GM19193 (cell line): Measurements from ENCODE around the gene MLLT6.
A peak's percentile ranks its signal among the peaks of the same experiment; 100 is the strongest.

Experiments
- POLR2A ChIP-seq: IDR thresholded peaks from 4 replicates; pipeline ENCODE4 v1.6.1; 2011; ENCODE audit not compliant: insufficient read depth, insufficient read length; ENCODE audit errors: extremely low read depth

Gene MLLT6

DNA sequence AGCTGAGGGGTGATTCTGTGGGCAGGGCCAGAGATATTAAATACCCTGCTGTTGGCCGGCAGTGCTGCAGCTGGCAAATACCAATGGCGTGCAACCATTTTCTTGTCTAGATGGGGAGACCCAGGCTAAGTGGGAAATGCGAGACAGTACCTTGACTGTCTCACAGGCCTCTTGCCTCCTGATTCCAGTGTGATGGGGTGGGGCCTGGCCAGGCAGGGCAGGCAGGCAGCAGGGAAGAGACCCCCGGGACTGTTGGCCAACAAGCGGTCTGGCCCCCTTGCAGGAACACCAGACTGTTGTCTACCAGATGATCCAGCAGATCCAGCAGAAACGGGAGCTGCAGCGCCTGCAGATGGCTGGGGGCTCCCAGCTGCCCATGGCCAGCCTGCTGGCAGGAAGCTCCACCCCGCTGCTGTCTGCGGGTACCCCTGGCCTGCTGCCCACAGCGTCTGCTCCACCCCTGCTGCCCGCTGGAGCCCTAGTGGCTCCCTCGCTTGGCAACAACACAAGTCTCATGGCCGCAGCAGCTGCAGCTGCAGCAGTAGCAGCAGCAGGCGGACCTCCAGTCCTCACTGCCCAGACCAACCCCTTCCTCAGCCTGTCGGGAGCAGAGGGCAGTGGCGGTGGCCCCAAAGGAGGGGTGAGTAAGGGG is 19.4 kb downstream of the MLLT6 start:
- TF ChIP-seq POLR2A = no peak

DNA sequence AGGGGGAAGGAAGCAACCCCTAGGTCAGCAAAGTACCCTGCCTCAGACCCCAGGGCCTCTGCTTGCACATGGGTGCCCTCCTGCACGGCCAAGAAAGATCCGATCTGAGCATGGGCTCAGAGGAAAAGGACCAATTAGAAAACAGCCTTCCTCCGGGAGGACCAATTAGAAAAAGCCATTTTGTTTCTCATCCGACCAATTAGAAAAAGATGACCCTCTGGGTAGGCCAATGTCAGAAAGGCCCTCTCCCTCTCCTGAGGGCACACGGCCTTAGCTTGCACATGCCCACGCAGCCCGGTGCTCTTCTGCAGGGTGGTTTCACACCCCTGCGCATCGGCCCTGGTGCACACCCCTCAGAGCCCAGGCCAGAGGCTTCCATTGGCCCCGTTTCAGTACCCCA is 20.0 kb downstream of the MLLT6 start:
- no peak for TF ChIP-seq POLR2A

DNA sequence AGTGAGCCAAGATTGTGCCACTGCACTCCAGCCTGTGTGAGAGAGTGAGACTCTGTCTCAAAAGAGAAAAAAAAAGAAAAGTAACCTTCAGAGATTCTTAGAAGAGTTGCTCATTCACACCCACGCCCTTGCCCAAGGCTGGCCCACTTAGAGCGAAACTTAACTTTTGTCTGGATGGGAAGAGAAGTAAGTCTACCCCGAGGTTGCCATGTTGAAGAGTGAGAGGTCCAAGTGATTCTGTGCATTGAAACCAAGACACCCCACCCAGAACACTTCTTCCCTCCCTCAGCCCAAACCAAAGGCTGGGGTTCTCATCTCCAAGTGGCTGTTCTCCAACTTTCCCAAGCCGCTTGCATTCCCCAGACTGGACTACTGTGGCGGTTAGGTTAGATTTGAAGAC is 22.7 kb downstream of the MLLT6 start:
- no peak for TF ChIP-seq POLR2A

DNA sequence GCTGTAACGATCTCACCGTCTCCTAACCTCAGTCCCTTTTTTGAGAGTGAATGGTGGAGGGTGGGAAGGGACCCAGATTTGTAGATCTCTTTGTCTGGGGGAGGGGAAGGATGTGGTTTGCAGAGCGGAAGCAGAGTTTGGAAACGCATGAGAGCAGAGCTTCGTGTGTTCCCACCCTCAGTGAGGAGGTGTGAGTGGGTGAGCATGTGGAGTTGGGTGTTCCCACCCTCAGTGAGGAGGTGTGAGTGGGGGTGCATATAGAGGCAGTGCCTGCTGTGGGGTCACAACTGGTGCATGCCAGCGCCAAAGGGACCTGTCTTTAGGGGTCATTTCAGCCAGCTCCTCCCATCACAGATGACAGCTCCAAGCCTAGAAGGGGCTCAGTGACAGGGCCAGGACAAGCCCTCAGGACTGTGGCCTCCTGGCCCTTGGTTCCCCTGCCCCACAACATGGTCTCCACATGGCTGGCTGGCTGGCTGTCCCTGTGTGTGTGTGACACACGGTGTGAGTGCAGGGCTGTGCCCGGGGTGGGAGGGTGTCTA is 23.3 kb downstream of the MLLT6 start:
- no peak for TF ChIP-seq POLR2A

DNA sequence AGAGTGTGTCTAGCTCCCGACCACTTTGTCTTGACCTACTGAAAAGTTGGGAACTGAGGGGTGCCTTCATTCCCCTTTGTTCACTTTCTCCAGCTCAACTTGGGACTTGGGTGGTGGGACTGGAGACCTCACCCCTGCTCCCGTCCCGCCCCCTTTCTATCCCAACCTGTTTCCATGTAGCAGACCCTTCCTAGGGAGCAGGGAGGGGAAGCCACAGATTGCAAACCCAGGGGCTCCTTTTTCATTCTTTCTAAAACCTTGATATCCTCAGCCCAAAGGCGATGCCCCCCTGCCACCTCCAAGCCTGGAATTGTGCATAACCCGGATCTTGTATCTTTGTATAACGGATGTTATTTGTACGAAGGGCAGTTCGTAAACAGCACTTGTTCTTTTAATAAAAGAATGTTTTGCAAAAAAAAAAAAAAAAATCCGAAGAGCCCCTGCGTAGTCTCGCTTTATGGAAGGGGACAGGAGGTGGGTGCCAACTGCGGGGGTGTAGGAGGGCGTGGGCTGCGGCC is 24.4 kb downstream of the MLLT6 start:
- TF ChIP-seq POLR2A = no peak

DNA sequence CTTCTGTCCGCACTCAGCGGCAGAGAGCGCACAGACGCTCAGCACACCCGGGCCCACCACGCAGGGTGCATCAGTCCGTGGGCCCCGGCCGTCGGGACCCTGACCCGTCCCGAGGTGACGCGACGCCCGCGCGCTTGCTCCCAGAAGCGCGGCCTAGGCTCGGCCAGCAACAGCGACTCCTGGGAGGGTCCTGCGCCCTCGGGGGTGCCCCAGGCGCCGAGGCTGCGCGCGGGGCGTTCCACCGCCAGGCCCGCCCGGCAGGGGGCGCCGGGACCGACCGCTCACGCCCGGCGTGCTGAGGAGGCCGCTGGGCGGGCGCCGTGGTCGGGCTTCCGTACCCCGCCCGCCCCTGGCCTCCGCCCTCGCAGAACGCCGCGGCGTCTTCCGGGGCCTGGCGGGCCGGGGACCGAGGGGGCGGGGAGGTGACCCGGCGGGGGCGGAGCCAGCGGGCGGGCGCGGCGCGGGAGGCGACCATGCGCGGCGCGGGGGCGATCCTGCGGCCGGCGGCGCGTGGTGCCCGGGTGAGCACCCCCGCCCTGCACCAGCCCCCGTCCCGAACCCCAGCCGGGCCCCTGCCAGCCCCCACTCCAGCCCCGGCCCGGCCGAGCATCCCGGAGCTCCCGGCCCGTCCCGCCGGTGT is 24.9 kb downstream of the MLLT6 start, which contains the start of gene CISD3:
TSS of gene CISD3 (plus strand) at position 456 of the 640 bp plus-strand sequence. CDS start at position 474, 18 bp downstream.
- peak; percentile 36 for TF ChIP-seq POLR2A

DNA sequence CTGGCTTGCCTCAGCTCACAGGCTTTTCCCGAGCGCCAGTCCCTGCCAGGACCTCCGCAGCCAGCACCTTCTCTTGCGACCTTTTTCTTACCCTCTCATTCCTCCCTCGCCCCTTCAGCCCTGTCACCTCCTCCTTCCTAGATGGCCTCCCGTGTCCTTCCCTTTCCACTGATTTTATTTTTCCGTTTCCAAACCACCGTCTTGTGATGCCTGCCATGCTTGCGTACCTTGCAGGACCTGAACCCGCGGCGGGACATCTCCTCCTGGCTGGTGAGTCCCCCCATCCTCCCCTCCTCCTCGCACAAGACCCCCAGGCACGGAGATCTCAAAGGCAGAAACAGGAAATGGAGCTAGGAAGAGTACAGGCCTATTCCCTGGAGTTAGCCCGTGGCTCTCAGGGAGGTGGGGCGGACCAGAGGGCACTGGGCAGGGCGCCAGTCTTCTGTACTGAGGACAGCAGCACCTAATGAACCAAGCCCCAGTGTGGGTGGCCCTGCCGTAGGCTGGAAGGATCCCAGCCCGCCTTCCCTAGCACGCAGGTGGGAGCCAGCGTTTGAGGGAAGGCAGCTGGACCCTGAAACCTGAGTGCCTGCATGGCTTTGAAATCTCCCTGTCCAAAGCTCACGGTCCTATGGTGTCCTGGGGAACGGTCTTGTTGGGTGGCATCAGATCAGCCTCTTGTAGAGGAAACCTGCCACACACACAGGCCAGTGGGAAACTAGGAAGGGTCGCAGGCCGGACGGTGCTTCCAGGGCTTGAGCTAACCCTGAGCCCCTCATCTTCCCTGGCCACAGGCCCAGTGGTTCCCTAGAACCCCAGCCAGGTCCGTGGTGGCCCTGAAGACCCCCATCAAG is 25.7 kb downstream of the MLLT6 start:
- no peak for TF ChIP-seq POLR2A

DNA sequence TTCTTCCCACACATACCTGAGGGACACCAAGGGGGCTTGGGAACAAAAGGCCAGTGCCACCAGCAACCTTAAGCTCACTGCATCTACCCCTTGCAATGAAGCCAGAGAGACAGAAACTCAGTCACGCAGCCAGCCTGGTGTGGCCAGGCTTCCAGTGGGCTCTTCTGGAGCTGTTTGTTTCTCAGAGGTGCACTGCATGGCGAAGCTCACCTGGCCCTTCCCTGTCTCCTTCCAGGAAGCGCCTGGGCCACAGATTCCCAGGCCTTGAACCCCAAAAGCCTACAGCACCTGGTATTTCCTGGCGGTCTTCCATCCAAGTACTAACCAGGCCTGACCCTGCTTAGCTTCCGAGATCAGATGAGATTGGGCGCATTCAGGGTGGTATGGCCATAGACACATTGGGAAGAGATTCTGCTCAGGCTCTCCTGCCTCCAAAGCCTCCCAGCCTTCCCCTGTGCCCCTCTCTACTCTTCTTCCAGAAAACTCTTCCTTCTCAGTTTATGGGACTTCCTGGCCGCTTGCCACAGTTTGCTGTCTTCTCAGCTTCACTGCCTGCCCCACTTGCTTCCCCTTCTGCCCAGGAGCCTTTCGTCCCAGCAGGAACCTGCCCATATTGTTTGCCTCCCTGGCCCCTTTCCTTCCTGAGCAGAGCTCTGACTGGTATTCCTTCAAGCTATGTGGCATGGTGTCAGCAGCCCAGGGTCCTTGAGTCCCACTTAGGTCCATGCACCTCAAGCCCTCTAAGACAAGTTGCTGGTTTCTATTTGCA is 26.6 kb downstream of the MLLT6 start:
- no peak for TF ChIP-seq POLR2A

DNA sequence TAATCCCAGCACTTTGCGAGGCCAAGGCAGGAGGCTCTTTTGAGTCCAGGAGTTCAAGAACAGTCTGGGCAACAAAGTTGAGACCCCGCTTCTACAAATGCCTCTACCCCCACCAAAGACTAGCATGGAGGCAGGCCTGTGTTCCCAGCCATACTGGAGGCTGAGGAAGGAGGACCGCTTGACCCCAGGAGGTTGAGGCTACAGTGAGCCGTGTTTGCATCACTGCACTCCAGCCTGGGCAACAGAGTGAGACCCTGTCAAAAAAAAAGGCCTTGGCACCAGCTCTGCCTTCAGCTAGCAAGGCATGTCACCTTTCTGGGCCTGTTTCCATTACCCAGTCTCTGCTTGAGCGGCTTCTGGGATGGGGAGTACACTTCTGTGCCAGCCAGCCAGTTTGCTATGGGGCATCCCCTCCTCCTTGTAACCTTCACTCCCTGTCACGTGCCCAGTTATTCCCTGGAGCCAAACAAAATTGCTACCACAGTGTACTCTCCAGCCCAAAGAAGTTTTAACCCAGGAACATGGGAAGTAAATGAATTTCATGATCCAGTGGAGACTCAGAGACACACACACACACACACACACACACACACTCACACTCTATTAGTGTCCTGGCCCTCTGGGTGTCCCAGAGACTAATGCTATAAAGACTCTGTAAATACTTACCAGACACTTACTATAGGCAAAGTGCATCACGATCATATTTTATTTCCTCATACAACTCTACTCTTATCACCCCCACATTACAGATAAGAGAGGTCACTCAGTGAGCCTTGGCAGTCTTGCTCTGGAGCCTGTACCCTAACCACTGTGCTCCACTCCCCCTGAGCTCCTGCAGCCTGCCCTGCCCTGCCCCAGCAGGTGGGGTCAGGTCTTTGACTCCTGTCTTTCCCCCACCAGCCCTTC is 27.6 kb downstream of the MLLT6 start:
- no peak for TF ChIP-seq POLR2A

DNA sequence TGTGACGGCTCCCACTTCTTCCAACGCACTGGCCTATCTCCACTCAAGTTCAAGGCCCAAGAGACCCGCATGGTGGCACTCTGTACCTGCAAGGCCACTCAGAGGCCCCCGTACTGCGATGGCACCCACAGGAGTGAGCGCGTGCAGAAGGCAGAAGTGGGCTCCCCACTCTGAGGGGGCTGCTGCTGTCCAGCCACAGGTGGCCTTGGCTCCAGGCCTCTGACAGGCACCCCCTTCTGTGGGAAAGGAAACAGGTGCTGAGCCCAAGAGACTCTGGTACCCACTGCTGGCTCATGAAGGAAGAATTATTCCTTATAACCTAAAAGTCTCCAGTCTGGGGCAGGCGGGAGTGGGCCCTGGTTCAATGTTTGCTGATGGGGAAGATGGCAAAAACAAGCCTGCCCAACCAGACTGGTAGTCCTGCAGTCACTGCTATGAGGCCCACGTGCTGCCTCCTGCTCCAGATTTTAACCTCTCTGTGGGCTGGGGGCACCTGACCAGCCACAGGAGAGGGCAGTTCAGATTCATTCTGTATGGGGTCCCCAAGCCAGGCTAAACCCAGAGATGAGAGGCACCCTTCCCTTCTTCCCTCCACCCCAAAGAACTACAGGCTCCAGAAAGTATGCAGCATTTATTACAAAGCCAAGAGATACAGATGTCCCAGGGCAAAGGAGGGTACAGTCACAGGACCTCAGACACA is 28.4 kb downstream of the MLLT6 start:
- no peak for TF ChIP-seq POLR2A

DNA sequence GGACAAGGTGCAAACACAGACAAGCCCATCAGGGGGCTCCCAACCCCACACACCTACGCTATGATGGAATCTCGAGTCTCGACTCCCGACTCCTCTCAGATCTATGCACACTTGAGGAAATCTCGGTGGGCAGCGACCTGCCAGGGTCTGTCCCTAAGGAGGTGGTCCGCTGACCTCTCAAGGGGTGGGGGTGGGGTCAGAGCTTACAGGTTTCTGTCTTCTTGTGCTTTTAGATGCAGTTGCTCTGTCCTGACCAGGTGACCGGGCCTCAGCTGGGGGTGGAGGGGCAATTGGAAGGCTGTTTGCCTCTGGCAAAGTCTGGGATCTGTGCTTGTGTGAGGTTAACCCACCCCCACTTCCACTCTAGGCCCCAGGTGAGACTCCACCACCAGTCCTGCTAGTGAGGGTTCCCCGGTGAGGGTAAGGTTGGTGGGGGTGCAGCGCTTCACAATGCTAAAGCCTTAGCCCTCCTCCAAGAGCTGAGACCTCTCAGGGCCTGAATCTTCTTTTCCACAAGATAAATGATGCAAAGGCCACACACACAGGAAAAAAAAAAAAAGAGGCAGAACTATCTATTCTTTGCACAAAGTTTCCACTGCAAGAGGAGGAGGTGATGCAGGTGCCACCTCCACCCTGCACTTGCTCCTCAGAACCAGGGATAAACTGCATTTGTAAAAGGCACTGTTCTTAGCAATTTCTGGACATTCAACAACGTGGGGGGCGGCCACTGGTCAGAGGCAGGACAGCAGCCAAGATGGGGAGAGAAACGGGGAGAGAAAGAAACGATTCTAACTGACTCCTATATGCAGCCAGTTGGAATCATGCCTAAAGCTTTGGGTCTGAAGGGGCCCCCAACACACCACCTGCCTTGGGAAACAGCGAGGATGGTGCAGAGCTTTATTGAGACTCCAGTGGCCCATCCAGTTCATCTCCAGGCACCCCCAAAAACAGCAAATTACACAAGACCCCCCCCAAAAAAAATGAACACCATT is 29.2 kb downstream of the MLLT6 start:
- TF ChIP-seq POLR2A = no peak
